ENCODE results near the gene SUPT3H.

GRCh38 chr6:45185403-45186251, 192.1 kb downstream of the SUPT3H start:
- TF ChIP-seq CTCF (IDR thresholded peaks at IDR 0.05; ENCODE audit: low read depth, low read length) (no peak), POLR2A (IDR thresholded peaks at IDR 0.05; ENCODE audit: extremely low read depth, insufficient read length) (no peak), MAX (IDR thresholded peaks at IDR 0.05; ENCODE audit: low read depth, low read length) (no peak), MYC (IDR thresholded peaks at IDR 0.05; ENCODE audit: low read depth, low read length) (no peak)
